Chondrocyte (in vitro differentiated cells): ENCODE data around the gene PCYT2. TPM values are rescaled to one million over a fixed set of nuclear protein-coding genes. Genes with fewer than 3 reads are reported as not detected.

Experiments
- DNase-seq: peaks from one replicate; pipeline ENCODE4 v3.0.0; 2021; ENCODE audit warnings: mixed read lengths, low spot score
- H3K27ac Mint-ChIP-seq: one replicate; pipeline ENCODE4 v1.8.0; 2021; ENCODE audit warnings: mild to moderate bottlenecking, moderate library complexity, mixed read lengths; ENCODE audit not compliant: unreplicated experiment
- H3K27me3 Mint-ChIP-seq: 2 replicates; pipeline ENCODE4 v1.8.0; 2021; ENCODE audit warnings: low read depth, mixed read lengths
- H3K36me3 Mint-ChIP-seq: 2 replicates; pipeline ENCODE4 v1.8.0; 2021; ENCODE audit warnings: low read depth, mixed read lengths
- H3K4me1 Mint-ChIP-seq: 2 replicates; pipeline ENCODE4 v1.8.0; 2021; ENCODE audit warnings: low read depth, mild to moderate bottlenecking, mixed read lengths
- H3K4me3 Mint-ChIP-seq: one replicate; pipeline ENCODE4 v1.8.0; 2021; ENCODE audit warnings: mild to moderate bottlenecking, moderate library complexity, mixed read lengths; ENCODE audit not compliant: unreplicated experiment
- H3K9me3 Mint-ChIP-seq: 2 replicates; pipeline ENCODE4 v1.8.0; 2021; ENCODE audit warnings: low read depth, mixed read lengths
- total RNA-seq: library from RNA; stranded (reverse); gene quantifications from 3 replicates; pipeline ENCODE4 v1.2.1, GENCODE V29; 2021
- TF ChIP-seq, protein P1 (sequence below): fragments of 200-600 bp; sonication (generic); IDR thresholded peaks from 2 replicates; pipeline ENCODE4 v1.5.0; 2021; ENCODE audit warnings: antibody characterized with exemption, mild to moderate bottlenecking, moderate library complexity

PCYT2 gene
- total RNA-seq, 1 donor from 2014 or later, result 28.8 TPM

DNA sequence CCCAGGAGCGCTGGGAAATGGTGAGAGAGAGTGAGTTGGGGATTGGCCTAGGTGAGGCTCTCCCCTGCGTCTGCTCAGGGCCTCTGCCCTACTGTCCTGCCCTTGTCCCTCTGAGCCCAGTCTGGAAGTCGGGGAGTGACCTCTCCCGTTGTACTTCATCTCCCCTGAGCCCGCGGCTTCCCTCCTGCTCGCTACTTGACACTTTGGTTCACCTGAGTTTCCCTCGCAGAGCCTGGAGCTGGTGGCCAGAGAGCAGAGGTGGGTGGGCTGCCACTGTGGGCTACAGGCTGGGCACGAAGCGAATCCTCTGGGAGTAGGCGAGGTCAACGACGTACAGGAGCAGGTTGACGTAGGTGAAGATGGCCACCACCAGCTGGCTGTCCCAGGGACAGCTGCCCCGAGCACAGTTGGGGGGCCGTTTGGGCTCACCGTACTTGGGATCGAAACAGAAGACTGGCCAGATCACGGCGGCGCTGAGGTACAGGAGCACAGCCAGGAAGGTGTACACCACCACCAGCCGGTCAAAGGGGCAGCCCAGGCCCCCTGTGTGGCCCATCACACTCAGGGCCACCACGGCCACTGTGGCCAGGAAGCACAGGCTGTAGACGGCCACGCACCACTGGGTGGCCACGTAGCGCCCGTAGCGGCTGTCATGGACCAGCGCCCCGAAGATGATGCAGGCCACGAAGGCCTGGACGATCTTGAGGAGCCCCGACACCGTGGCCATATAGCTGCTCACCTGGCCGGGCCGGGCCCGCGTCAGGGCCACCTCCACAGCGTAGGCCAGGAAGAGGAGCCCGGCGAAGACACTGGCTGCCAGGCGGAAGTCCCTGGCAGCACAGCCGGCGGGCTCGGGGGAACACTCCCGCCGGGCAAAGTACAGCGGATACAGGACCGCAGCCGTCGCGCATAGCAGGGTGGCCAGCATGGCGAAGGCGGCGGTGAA is 29.6 kb upstream of the PCYT2 start:
- DNase-seq, result peak; percentile 92
- Mint-ChIP-seq H3K27ac (no peak overlapping the region), H3K27me3 (no peaks in the 10 kb centered on the region), H3K4me1 (peaks cover 14% of the 10 kb centered on the region), H3K36me3 (peaks cover 2% of the 10 kb centered on the region), H3K4me3 (no peak overlapping the region), H3K9me3 (no peaks in the 10 kb centered on the region)
- TF ChIP-seq, protein P1, sequence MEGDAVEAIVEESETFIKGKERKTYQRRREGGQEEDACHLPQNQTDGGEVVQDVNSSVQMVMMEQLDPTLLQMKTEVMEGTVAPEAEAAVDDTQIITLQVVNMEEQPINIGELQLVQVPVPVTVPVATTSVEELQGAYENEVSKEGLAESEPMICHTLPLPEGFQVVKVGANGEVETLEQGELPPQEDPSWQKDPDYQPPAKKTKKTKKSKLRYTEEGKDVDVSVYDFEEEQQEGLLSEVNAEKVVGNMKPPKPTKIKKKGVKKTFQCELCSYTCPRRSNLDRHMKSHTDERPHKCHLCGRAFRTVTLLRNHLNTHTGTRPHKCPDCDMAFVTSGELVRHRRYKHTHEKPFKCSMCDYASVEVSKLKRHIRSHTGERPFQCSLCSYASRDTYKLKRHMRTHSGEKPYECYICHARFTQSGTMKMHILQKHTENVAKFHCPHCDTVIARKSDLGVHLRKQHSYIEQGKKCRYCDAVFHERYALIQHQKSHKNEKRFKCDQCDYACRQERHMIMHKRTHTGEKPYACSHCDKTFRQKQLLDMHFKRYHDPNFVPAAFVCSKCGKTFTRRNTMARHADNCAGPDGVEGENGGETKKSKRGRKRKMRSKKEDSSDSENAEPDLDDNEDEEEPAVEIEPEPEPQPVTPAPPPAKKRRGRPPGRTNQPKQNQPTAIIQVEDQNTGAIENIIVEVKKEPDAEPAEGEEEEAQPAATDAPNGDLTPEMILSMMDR, result no peak

DNA sequence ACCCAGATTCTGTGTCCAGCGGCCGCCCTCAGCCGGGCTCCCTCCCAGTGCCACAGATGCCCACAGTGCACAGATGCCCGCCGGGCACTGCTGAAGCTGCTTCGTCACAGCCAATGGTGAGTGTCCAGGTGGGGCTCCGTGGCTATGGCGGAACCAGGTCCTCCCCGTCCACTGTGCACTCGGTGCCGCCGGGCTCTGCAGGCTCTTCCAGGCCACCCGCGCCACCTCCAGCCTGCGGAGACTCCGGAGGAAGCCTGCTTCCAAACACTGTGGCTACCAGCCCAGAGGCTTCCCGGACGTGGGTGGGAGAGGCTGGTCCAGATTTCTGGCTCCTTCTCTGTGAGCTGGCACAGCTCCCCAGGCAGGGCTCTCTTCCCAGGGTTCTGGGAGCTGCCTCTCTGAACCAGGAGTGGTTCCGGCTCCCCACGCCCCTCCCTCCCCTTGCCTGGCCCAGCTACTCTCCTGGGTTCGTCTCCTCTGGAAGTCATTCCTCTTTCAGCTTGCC is 28.7 kb upstream of the PCYT2 start:
- Mint-ChIP-seq H3K4me3 (no peak overlapping the region), H3K9me3 (no peaks in the 10 kb centered on the region), H3K27me3 (no peaks in the 10 kb centered on the region), H3K4me1 (peaks cover 22% of the 10 kb centered on the region), H3K27ac (no peak overlapping the region), H3K36me3 (peaks cover 2% of the 10 kb centered on the region)
- DNase-seq, result peak; percentile 86
- TF ChIP-seq, protein P1, result no peak

DNA sequence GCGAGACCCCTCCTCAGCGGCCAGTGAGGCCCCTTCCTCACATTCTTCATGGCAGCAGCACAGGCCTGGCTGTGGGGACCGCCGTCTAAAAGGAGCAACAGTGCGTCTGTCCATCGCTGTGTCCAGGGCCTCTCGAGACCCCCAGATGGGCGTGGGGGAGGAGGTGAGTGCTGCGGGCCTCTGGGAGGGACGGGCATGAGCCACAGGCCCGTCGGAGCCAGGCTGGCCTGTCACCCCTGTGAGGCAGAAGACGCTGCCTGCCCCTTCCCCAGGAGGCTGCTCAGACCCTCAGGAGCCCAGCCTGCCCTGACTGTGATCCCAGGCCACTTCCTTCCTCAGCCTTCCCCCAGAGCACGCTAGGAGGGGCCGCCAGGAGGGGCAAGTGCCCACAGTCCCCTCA is 28.0 kb upstream of the PCYT2 start:
- Mint-ChIP-seq H3K9me3 (no peaks in the 10 kb centered on the region), H3K27me3 (no peaks in the 10 kb centered on the region), H3K36me3 (peaks cover 2% of the 10 kb centered on the region), H3K4me1 (peaks cover 23% of the 10 kb centered on the region), H3K27ac (no peak overlapping the region), H3K4me3 (no peak overlapping the region)
- DNase-seq, result peak; percentile 75
- TF ChIP-seq, protein P1, result no peak

DNA sequence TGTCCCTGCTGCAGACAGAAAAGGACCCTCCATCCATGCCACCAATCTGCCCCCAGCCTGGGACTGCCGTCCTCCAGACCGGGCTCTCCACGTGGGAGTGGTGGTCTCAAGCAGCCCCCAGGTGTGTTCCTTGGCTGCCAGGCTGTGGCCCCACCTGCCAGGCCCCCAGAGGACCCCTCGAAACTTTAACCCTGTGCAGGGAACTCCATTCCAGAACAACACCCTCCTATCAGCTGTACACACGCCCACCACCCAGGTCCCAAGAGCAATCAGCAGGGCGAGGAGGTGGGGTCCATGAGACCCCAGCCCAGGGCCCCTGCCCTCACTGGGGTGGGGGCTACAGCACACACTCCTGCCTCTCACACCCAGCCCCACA is 24.5 kb upstream of the PCYT2 start:
- Mint-ChIP-seq H3K27me3 (no peaks in the 10 kb centered on the region), H3K27ac (peak overlapping the region; percentile 51), H3K9me3 (no peaks in the 10 kb centered on the region), H3K4me3 (peak overlapping the region; percentile 92), H3K4me1 (peaks cover 25% of the 10 kb centered on the region), H3K36me3 (peaks cover 10% of the 10 kb centered on the region)
- TF ChIP-seq, protein P1, result no peak
- no peak for DNase-seq

DNA sequence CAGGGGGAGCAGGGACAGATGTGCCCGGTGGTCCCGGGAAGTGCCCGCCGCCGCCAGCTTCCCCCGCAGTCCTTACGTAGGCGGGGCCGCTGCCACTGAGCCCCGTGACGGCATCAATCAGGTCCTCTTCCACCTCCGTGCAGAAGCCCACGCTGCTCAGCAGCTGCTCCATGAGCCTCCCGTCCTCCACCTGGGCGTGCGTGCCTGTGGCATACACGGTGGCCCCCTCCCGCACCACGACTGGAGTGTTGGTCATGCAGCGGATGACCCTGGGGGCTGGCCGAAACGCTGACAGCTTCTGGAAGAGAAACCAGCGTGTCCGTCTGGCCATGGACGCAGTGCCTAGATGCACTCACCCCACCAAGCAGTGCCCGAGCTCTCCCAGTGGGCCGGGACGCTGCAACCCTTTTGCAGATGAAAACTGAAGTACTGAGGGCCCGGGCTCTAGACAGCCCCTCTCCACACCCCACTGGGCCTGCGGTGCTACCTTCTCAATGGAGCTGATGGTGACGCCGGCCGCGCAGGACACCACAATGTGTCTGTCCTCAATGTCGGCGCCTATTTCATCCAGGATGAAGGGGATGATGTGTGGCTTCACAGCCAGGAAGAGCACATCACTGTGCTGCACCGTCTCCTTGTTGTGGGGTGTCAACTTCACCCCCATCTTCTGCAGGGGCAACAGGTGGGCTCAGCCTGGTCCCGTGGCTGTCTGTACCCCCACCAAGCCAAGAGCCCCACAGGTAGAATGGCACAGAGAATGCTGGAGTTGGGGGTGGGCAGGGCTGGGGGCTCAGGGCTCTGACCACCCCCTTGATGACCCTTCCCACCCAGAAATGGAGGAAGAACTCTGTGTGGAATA is 23.9 kb upstream of the PCYT2 start:
- TF ChIP-seq, protein P1, result no peak
- peak overlapping the region; percentile 92 for H3K4me3 Mint-ChIP-seq
- H3K4me1 Mint-ChIP-seq, result peaks cover 25% of the 10 kb centered on the region
- peaks cover 10% of the 10 kb centered on the region for H3K36me3 Mint-ChIP-seq
- H3K27me3 Mint-ChIP-seq, result no peaks in the 10 kb centered on the region
- peak; percentile 91 for DNase-seq
- no peak overlapping the region for H3K27ac Mint-ChIP-seq
- H3K9me3 Mint-ChIP-seq, result no peaks in the 10 kb centered on the region
